AG04450 (cell line): ENCODE measurements around the gene MYL4. TPM values are rescaled to one million over a fixed set of nuclear protein-coding genes. Genes with fewer than 3 reads are reported as not detected.

Experiments used
- CTCF ChIA-PET: fragments of 300-600, 350-600 bp; formaldehyde crosslinking; extraction: SDS; loops from one replicate; lab custom pipeline; 2022; ENCODE audit warnings: antibody characterized with exemption, inconsistent platforms; lab: Charles Lee
- POLR2A ChIA-PET: fragments of 350-600 bp; formaldehyde crosslinking; extraction: SDS; loops from one replicate; lab custom pipeline; 2021; ENCODE audit warnings: antibody characterized with exemption, inconsistent platforms; lab: Yijun Ruan, JAX
- DNase-seq: peaks from one replicate; pipeline ENCODE4 v3.0.0-alpha.2; 2011; ENCODE audit warnings: low read depth, low spot score
- H3K27ac ChIP-seq: one replicate; pipeline ENCODE4 v1.5.1; 2012; ENCODE audit warnings: low read depth, low read length, control low read depth
- H3K27me3 ChIP-seq: one replicate; pipeline ENCODE4 v1.6.0; 2012; ENCODE audit warnings: low read length; ENCODE audit not compliant: control insufficient read depth, insufficient read depth
- H3K4me3 ChIP-seq: 2 replicates; pipeline ENCODE4 v1.5.1; 2011; ENCODE audit warnings: mild to moderate bottlenecking, low read depth, low read length, control low read depth
- H3K9me3 ChIP-seq: 2 replicates; pipeline ENCODE4 v1.5.1; 2012; ENCODE audit warnings: low read length; ENCODE audit not compliant: control insufficient read depth, insufficient read depth
- CTCF ChIP-seq: IDR thresholded peaks from 2 replicates; pipeline ENCODE4 v1.5.1; 2011; ENCODE audit warnings: low read depth, low read length, control low read depth, inconsistent platforms
- polyA plus RNA-seq: library from polyadenylated mRNA; depleted of rRNA; stranded (reverse); fragments of >200 nt; gene quantifications from 2 replicates; pipeline ENCODE4 v1.2.3, GENCODE V29; 2011

MYL4 gene
- polyA plus RNA-seq, 1 experiment, result 0.19 TPM

GRCh38 chr17:47232465-47232864 lies 23.3 kb downstream of the MYL4 start:
- ChIA-PET CTCF (interaction anchor here (1.0 kb wide), 1 partner anchor 83 kb away, joined by 7 read pairs; no protein-coding TSS in a partner anchor), POLR2A (interaction anchor here (0.7 kb wide), 1 partner anchor 677 kb away, joined by 8 read pairs; no protein-coding TSS in a partner anchor)
- no peaks in the 10 kb centered on the region for H3K27me3 ChIP-seq
- no peak overlapping the region for H3K27ac ChIP-seq
- peaks cover 12% of the 10 kb centered on the region for H3K9me3 ChIP-seq
- DNase-seq, result no peak
- no peak for TF ChIP-seq CTCF
- no peak overlapping the region for H3K4me3 ChIP-seq

GRCh38 chr17:47235506-47235905 lies 26.4 kb downstream of the MYL4 start:
- Histone ChIP-seq H3K9me3 (peaks cover 24% of the 10 kb centered on the region), H3K27me3 (no peaks in the 10 kb centered on the region), H3K4me3 (no peak overlapping the region), H3K27ac (no peak overlapping the region)
- no peak for TF ChIP-seq CTCF
- DNase-seq, result no peak
- POLR2A ChIA-PET, result interaction anchor here (0.6 kb wide), 1 partner anchor 123 kb away, joined by 4 read pairs; no protein-coding TSS in a partner anchor
- CTCF ChIA-PET, result no interaction called here

GRCh38 chr17:47235923-47236322 lies 26.8 kb downstream of the MYL4 start:
- Histone ChIP-seq H3K27me3 (no peaks in the 10 kb centered on the region), H3K9me3 (peaks cover 24% of the 10 kb centered on the region), H3K4me3 (no peak overlapping the region), H3K27ac (no peak overlapping the region)
- ChIA-PET CTCF (no interaction called here), POLR2A (interaction anchor here (0.6 kb wide), 1 partner anchor 123 kb away, joined by 4 read pairs; no protein-coding TSS in a partner anchor)
- TF ChIP-seq CTCF, result no peak
- no peak for DNase-seq

GRCh38 chr17:47237841-47238240 lies 28.7 kb downstream of the MYL4 start:
- Histone ChIP-seq H3K27ac (no peak overlapping the region), H3K27me3 (no peaks in the 10 kb centered on the region), H3K4me3 (no peak overlapping the region), H3K9me3 (peaks cover 24% of the 10 kb centered on the region)
- ChIA-PET POLR2A (no interaction called here), CTCF (no interaction called here)
- DNase-seq, result no peak
- no peak for TF ChIP-seq CTCF

GRCh38 chr17:47238321-47239010 lies 29.3 kb downstream of the MYL4 start:
- Histone ChIP-seq H3K27me3 (no peaks in the 10 kb centered on the region), H3K27ac (no peak overlapping the region), H3K4me3 (no peak overlapping the region), H3K9me3 (peaks cover 24% of the 10 kb centered on the region)
- TF ChIP-seq CTCF, result no peak
- POLR2A ChIA-PET, result no interaction called here
- CTCF ChIA-PET, result no interaction called here
- DNase-seq, result no peak
